WERI-Rb-1 (cell line): ENCODE measurements around the gene GASK1A.

Experiments
- DNase-seq: peaks from one replicate; pipeline ENCODE4 v3.0.0-alpha.2; 2020
- H3K27ac ChIP-seq: fragments of 250-450 bp; sonication (Bioruptor Pico); 2 replicates; pipeline ENCODE4 v1.5.1; 2020; ENCODE audit warnings: mild to moderate bottlenecking, moderate library complexity
- H3K27me3 ChIP-seq: fragments of 250-450 bp; sonication (Bioruptor Pico); 2 replicates; pipeline ENCODE4 v1.5.1; 2021; ENCODE audit warnings: mild to moderate bottlenecking, low read depth, moderate library complexity; ENCODE audit not compliant: insufficient read depth, severe bottlenecking
- H3K36me3 ChIP-seq: fragments of 250-450 bp; sonication (Bioruptor Pico); 2 replicates; pipeline ENCODE4 v1.5.1; 2020; ENCODE audit warnings: mild to moderate bottlenecking, moderate library complexity
- H3K4me3 ChIP-seq: 2 replicates; pipeline ENCODE4 v1.5.1; 2011; ENCODE audit warnings: low read depth, mild to moderate bottlenecking, control low read depth, low read length
- H3K9me3 ChIP-seq: fragments of 250-450 bp; sonication (Bioruptor Pico); 2 replicates; pipeline ENCODE4 v1.5.1; 2021; ENCODE audit warnings: mild to moderate bottlenecking, moderate library complexity; ENCODE audit not compliant: severe bottlenecking
- CTCF ChIP-seq: IDR thresholded peaks from 2 replicates; pipeline ENCODE4 v1.5.1; 2011; ENCODE audit warnings: low read depth, mild to moderate bottlenecking, control low read depth, inconsistent platforms, low read length

The GASK1A gene

GRCh38 chr3:42937334-42937733 lies 41.8 kb upstream of the GASK1A start:
- DNase-seq = no peak
- no peak for TF ChIP-seq CTCF
- H3K4me3 ChIP-seq = peak overlapping the region; percentile 48; the same call in 1 of the 2 replicates

GRCh38 chr3:42942693-42943092 lies 36.4 kb upstream of the GASK1A start:
- no peaks in the 10 kb centered on the region for H3K9me3 ChIP-seq
- TF ChIP-seq CTCF = no peak
- no peak for DNase-seq
- no peak overlapping the region for H3K27ac ChIP-seq
- peaks cover 4% of the 10 kb centered on the region for H3K36me3 ChIP-seq
- H3K4me3 ChIP-seq = no peak overlapping the region
- H3K27me3 ChIP-seq = peaks cover 4% of the 10 kb centered on the region

More at GRCh38 chr3:42937334-42937733, 41.8 kb upstream of the GASK1A start:
- Histone ChIP-seq H3K27me3 (no peaks in the 10 kb centered on the region), H3K36me3 (peaks cover 4% of the 10 kb centered on the region; the same call in 1 of the 2 replicates), H3K9me3 (no peaks in the 10 kb centered on the region), H3K27ac (no peak overlapping the region)

- Histone ChIP-seq H3K36me3 (no peaks in the 10 kb centered on the region; the same call in 1 of the 2 replicates), H3K27ac (no peak overlapping the region), H3K9me3 (no peaks in the 10 kb centered on the region), H3K27me3 (peaks cover 4% of the 10 kb centered on the region), H3K4me3 (no peak overlapping the region)
- no peak for DNase-seq
- no peak for TF ChIP-seq CTCF
These were observed 33.1 kb upstream of the GASK1A start for GRCh38 chr3:42946050-42946449.

- no peaks in the 10 kb centered on the region for H3K36me3 ChIP-seq
- H3K9me3 ChIP-seq = no peaks in the 10 kb centered on the region
- peak; percentile 62 for DNase-seq
- TF ChIP-seq CTCF = peak; percentile 41
- no peaks in the 10 kb centered on the region for H3K27me3 ChIP-seq
- H3K27ac ChIP-seq = no peak overlapping the region
- H3K4me3 ChIP-seq = no peak overlapping the region
These were observed 21.5 kb upstream of the GASK1A start for GRCh38 chr3:42957573-42957972.

- TF ChIP-seq CTCF = no peak
- Histone ChIP-seq H3K4me3 (no peak overlapping the region), H3K9me3 (no peaks in the 10 kb centered on the region), H3K36me3 (no peaks in the 10 kb centered on the region), H3K27ac (no peak overlapping the region), H3K27me3 (no peaks in the 10 kb centered on the region)
- no peak for DNase-seq
These were observed 18.8 kb upstream of the GASK1A start for GRCh38 chr3:42960282-42960681.

GRCh38 chr3:42960786-42961185 lies 18.3 kb upstream of the GASK1A start:
- H3K4me3 ChIP-seq = no peak overlapping the region
- H3K27me3 ChIP-seq = no peaks in the 10 kb centered on the region
- DNase-seq = no peak
- TF ChIP-seq CTCF = no peak
- H3K36me3 ChIP-seq = no peaks in the 10 kb centered on the region
- no peaks in the 10 kb centered on the region for H3K9me3 ChIP-seq
- H3K27ac ChIP-seq = no peak overlapping the region
